GM19463 (cell line): ENCODE measurements around the gene NR5A1.

Experiments
- ATAC-seq: cut with Tn5 transposase; IDR thresholded peaks from one replicate; pipeline ENCODE4 v1.9.1; 2021; ENCODE audit warnings: mild to moderate bottlenecking, moderate library complexity; ENCODE audit not compliant: unreplicated experiment

The NR5A1 gene

GRCh38 chr9:124500028-124500795 is 7.0 kb downstream of the NR5A1 start:
- ATAC-seq = no peak

GRCh38 chr9:124499216-124499615 is 8.0 kb downstream of the NR5A1 start:
- ATAC-seq = no peak

DNA sequence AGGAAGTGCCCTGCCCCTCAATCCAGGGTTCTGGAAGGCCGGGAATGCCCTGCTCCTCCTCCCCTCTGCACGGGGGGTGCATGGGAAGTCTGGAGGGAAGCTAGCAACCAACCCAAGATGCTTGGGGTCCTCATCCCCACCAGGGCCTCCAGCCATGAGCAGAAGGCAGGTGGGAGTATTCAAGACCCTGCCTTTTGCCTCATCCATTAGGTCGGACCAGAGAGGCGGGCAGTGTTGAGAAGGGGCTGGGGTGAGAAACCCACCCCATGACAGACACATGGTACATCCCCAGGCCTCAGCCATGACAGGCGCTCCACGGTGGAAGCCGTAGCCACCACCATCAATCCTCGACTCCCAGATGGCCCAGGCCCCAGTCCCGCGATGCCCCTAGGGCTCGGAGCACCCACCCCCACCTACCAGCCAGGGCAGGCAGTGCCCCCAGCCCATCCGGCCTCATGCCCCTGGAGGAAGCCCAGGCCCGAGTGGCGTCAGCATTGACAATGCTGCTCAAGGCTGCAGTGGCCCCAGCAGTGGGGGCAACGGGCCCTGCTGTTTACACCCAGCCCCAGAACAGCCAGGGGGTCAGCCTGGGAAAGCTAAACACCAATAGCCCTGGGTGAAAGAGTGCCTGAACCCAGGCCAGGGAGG is 8.6 kb downstream of the NR5A1 start:
- no peak for ATAC-seq

- no peak for ATAC-seq
These were observed 9.2 kb downstream of the NR5A1 start for GRCh38 chr9:124498040-124498439.

DNA sequence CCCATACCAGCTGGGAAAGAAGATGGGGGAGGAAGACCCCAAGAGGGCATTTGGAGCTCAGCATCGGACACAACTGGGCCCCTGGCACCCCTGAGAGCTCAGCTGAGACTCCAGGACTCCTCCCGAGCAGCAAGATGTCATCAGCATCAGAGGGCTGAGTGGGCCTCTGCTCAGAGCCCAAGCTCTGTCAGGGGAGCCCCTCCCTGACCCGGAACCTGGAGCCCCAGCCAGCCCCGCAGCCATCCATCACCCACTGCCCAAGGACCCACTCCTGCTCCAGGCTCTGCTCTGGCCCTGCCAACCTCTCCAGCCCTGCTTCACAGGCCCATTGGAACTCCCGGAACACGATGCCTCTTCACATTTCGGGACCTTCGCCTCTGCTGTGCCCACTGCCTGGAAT is 9.8 kb downstream of the NR5A1 start:
- ATAC-seq = no peak

GRCh38 chr9:124496463-124496862 is 10.7 kb downstream of the NR5A1 start:
- ATAC-seq = no peak

DNA sequence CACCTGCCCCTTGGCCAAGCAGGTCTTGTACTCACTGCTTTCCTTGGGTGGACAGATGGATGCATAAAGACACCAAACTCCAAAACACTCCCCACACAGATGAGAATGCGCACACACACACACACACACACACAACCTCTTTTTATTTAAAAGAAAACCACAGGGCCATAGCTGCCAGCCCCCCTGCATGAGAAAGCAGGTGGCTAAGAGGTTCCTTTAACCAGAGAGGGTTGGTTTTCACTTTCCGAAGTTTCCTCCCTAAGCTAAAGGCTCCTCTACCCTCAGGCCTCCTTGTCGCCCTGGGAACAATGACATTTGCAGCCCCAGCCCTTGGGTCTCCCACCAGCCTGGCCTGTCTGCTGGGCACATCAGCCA is 11.1 kb downstream of the NR5A1 start:
- ATAC-seq = no peak

GRCh38 chr9:124495126-124496074 is 11.8 kb downstream of the NR5A1 start:
- ATAC-seq = no peak

GRCh38 chr9:124493794-124494479 is 13.3 kb downstream of the NR5A1 start:
- ATAC-seq = peak; percentile 76

DNA sequence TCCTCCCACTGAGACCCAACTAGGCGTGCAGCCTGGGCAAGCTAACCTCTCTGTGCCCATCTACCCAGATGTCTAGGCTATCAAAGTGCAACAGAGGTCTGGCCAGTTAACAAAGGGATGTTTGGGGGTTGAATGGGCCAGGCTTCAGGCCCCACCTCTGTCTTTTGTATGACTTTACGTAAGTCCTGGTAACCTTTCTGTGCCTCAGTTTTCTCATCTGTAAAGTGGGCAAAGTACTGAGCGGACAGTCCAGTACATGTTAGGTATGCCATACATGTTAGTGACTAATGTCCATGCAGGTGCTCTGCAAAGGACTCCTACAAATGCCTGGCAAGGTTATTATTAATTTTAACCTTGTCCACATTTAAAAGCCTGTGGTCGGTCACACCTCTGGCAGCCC is 14.0 kb downstream of the NR5A1 start:
- no peak for ATAC-seq

DNA sequence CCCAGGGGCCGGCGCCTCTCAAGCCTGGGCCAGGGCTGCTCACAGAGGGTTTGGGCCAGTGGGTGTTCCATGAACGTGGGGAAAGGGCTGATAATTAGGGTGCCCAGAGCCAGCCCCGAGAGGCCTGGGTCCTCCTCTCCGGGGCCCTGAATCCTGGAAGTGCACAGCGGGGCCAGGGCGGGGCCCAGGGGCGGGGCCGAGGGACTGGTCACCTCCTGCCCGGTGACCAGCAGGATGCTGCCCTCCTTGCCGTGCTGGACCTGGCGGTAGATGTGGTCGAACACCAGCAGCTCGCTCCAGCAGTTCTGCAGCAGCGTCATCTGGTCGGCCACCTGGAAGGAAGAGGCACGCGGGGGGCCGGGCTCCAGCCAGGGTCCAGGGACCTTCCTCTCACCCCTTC is 14.4 kb downstream of the NR5A1 start:
- no peak for ATAC-seq

- no peak for ATAC-seq
These were observed 15.9 kb downstream of the NR5A1 start for GRCh38 chr9:124491049-124491975.

DNA sequence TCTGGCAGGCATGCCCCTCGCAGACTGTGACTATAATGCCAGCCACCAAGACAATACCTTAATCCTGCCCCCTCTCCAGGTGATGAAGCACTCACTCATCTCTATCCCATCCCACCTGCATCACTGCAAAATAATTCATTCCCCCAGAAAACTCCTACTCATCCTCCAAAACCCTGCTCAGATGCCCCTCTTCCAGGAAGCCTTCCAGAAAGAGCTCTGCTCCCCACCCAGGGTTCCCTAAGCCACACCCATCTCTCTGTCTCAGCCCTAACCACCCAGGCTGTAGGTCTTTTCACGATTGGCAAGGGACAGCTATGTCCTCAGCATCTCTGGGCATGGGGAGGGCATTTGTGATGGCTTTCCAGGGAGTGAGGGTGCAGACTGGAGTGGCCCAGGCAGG is 17.2 kb downstream of the NR5A1 start:
- ATAC-seq = no peak

DNA sequence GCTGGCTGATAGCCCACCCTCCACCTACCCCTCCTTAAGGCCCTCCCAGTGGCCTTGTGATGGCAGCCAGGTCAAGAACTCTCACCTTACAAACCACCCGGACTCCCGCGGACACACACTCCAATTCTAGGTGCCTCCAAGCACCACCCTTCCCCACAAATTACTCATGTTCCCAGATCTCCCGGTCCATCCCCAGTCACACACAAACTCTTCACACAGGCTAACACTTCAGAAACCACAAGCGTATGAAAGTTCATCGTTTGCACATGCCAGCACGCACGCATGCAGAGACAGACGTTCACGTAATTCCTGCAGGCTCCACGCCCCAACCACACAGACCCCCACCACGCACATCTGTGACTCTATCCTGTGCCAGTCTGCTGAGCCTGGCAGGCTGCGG is 18.0 kb downstream of the NR5A1 start:
- no peak for ATAC-seq

- ATAC-seq = no peak
These were observed 18.5 kb downstream of the NR5A1 start for GRCh38 chr9:124488641-124489210.

DNA sequence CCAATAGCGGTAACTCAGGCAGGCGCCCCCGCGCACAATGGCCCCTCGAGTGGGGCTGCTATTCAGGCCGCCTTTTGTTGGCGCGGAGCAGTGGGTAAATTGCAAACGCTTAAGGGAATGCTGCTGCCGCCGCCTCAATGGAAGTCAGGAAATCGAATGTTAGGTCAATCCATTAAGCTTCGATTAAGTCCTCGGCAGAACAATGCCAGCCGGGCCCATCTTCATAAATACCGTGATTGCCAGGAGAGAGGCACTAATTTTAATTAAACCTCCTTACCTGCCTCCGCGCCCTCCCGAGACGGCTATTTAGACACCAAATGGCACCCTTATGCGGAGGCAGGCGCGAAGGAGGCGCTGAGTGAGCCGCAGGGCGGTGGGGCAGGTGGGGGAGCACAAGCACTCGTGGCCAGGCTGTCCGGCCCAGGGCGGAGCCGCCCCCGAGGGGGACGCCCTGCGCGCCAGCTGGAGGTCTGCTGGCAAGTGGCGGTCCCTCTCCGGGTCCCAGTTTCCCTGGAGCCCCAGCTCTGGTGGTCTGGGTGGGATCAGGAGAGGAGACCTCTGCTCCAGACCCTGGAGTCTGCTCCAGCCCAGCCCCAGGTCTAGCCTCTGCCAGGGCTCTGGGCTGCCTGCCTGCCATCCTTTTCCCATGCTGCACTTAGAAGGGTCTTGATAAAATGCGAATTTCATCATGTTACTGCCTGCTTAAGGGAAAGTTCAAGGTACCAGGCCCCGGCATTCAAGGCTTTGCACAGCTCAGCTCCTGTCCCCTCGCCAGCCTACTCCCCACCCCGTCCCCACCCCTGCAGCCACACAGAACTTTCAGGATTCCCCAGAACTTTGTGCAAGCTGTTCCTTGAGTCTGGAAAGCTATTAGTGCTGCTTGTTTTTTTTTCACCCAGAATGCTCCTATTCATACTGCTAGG is 19.7 kb downstream of the NR5A1 start:
- ATAC-seq = no peak

GRCh38 chr9:124486778-124487259 is 20.4 kb downstream of the NR5A1 start:
- ATAC-seq = no peak

- no peak for ATAC-seq
These were observed 21.3 kb downstream of the NR5A1 start for GRCh38 chr9:124485936-124486335.
